Measurements from ENCODE around the gene DENND1C. TPM values are rescaled to one million over a fixed set of nuclear protein-coding genes. Genes with fewer than 3 reads are reported as not detected.
A peak's percentile ranks its signal among the peaks of the same experiment; 100 is the strongest.

The DENND1C gene, protein sequence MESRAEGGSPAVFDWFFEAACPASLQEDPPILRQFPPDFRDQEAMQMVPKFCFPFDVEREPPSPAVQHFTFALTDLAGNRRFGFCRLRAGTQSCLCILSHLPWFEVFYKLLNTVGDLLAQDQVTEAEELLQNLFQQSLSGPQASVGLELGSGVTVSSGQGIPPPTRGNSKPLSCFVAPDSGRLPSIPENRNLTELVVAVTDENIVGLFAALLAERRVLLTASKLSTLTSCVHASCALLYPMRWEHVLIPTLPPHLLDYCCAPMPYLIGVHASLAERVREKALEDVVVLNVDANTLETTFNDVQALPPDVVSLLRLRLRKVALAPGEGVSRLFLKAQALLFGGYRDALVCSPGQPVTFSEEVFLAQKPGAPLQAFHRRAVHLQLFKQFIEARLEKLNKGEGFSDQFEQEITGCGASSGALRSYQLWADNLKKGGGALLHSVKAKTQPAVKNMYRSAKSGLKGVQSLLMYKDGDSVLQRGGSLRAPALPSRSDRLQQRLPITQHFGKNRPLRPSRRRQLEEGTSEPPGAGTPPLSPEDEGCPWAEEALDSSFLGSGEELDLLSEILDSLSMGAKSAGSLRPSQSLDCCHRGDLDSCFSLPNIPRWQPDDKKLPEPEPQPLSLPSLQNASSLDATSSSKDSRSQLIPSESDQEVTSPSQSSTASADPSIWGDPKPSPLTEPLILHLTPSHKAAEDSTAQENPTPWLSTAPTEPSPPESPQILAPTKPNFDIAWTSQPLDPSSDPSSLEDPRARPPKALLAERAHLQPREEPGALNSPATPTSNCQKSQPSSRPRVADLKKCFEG
- total RNA-seq, result 100 to 1,000 TPM; 126 to 130 TPM

DNA sequence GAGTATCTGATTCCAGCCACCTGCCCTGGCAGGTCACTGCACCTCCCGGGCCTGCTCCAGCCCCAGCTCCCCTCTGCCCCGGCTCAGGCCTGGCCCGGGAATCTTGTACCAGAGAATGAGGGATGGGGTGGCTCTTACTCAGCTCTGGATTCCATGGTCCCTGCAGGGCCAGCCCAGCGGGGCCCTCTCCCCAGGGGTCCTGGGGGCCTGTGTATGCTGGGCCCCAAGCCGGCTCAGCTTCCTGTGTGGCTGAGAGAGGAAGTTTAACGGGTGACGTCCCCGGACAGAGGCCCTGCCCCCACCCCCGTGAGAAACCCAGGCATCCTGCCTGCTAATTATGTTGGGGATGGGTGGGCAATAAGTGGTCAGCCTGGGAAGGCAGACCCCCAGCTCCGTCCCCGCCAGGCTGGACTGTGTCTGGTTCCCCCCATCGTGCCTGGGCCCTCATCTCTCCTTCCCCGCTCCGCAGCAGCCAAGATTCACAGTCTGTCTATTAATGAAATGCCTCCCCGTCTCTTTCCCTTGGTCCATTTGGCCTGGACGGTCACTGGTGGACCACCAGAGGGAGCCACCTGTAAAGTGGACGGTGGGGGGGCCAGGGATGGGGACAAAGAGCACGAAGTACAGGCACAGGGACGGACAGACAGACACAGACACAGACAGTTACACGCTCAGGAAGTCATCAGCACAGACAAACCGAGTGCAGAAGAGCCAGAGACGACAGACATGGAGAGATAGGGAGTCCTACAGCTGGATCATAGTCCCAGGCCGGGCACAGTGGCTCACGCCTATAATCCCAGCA, at the start of gene DENND1C:
TSS of gene DENND1C (minus strand) at position 247 of the 802 bp plus-strand sequence. CDS start at position 155, 92 bp downstream.
- POLR2A ChIA-PET, result interaction anchor here (0.6 to 2.3 kb wide), 21 partner anchors 10 to 382 kb away, joined by 3 to 26 read pairs (median 4); partner anchors contain the start of genes ALKBH7, CLPP, CRB3 and KHSRP
- Mint-ChIP-seq H3K4me1 (peaks cover 24% of the 10 kb centered on the region), H3K27me3 (no peaks in the 10 kb centered on the region), H3K9me3 (no peaks in the 10 kb centered on the region), H3K36me3 (peaks cover 12% of the 10 kb centered on the region), H3K27ac (peak within 1 kb of the TSS; percentile 99), H3K4me3 (peak within 1 kb of the TSS; percentile 100)
- DNase-seq (peak; percentile 79), ATAC-seq (ENCODE audit: low read depth) (peak; percentile 91)

DNA sequence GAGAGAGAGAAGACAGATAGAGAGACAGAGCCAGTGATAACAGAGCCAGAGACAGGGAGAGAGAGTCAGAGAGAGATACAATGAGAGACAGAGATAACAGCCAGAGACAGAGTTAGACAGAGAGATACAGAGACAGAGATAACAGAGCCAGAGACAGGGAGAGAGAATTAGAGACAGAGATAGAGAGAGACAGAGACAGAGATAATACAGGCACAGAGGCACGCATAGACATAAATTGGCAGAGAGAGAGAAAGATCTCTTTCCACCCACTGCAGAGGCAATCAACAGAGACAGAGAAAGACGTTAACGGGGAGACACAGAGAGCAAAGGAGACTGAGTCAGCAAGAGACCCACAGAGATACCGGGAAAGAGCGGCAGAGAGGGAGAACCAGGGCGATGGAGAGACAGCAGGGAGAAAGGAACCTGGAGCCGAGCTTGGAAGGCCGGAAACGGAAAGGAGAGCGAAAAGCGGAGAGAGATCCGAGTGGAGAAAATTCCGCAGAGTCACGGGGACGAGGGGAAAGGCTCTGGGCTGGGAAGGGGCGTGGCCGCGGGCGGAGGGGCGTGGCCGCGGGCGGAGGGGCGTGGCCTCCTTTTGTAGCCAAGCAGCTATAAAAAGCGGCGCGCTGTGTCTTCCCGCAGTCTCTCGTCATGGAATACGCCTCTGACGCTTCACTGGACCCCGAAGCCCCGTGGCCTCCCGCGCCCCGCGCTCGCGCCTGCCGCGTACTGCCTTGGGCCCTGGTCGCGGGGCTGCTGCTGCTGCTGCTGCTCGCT, 49.0 kb upstream of the DENND1C start, which contains the start of gene TNFSF9:
TSS of gene TNFSF9 (plus strand) at position 641 of the 777 bp plus-strand sequence. CDS start at position 652, 11 bp downstream.
- peaks cover 49% of the 10 kb centered on the region for H3K27me3 Mint-ChIP-seq
- POLR2A ChIA-PET, result interaction anchor here (0.5 to 1.2 kb wide), 4 partner anchors 9 to 206 kb away, joined by 3 to 7 read pairs (median 4); no protein-coding TSS in a partner anchor
- H3K9me3 Mint-ChIP-seq, result no peaks in the 10 kb centered on the region
- H3K4me1 Mint-ChIP-seq, result peaks cover 41% of the 10 kb centered on the region
- H3K4me3 Mint-ChIP-seq, result peak within 1 kb of the TSS; percentile 87
- peak within 1 kb of the TSS; percentile 73 for H3K27ac Mint-ChIP-seq
- DNase-seq, result peak; percentile 90
- peak; percentile 77 for ATAC-seq (ENCODE audit: low read depth)
- H3K36me3 Mint-ChIP-seq, result peaks cover 4% of the 10 kb centered on the region

DNA sequence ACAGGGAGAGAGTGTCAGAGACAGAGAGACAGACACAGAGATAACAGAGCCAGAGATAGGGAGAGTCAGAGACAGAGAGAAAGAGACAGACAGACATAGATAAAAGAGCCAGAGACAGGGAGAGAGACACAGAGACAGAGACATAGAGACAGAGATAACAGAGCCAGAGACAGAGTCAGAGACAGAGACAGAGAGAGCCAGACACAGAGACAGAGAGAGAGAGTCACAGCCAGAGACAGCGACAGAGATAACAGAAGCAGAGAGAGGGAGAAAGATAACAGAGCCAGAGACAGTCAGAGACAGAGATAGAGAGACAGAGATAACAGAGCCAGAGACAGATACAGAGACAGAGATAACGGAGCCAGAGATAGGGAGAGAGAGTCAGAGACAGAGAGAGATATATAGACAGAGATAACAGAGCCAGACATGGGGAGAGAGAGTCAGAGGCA, 48.4 kb upstream of the DENND1C start:
- Mint-ChIP-seq H3K36me3 (peaks cover 4% of the 10 kb centered on the region), H3K4me1 (peaks cover 38% of the 10 kb centered on the region), H3K9me3 (no peaks in the 10 kb centered on the region), H3K4me3 (peak overlapping the region; percentile 87), H3K27ac (no peak overlapping the region), H3K27me3 (peaks cover 44% of the 10 kb centered on the region)
- POLR2A ChIA-PET, result interaction anchor here (1.2 kb wide), 1 partner anchor 14 kb away, joined by 7 read pairs; no protein-coding TSS in a partner anchor
- DNase-seq, result no peak
- ATAC-seq (ENCODE audit: low read depth), result no peak

DNA sequence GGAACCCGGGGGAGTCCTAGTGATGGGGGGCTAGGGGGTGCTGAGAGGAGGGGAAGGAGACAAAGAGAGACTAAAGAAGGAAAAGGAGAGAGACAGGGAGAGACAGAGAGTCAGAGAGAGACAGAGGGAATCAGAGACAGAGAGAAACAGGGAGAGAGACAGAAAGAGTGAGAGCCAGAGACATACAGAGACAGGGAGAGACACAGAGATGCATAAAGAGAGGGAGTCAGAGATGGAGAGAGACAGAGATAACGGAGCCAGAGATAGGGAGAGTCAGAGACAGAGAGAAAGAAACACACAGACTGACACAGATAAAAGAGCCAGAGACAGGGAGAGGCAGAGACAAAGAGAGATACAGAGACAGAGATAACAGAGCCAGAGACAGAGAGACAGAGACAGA, 47.8 kb upstream of the DENND1C start:
- POLR2A ChIA-PET, result no interaction called here
- no peaks in the 10 kb centered on the region for H3K9me3 Mint-ChIP-seq
- no peak for DNase-seq
- peak overlapping the region; percentile 17 for H3K27ac Mint-ChIP-seq
- ATAC-seq (ENCODE audit: low read depth), result no peak
- no peak overlapping the region for H3K4me3 Mint-ChIP-seq
- peaks cover 4% of the 10 kb centered on the region for H3K36me3 Mint-ChIP-seq
- H3K27me3 Mint-ChIP-seq, result peaks cover 44% of the 10 kb centered on the region
- H3K4me1 Mint-ChIP-seq, result peaks cover 36% of the 10 kb centered on the region

GRCh38 chr19:6528544-6529121, 47.0 kb upstream of the DENND1C start:
- Mint-ChIP-seq H3K27ac (no peak overlapping the region), H3K36me3 (no peaks in the 10 kb centered on the region), H3K27me3 (peaks cover 40% of the 10 kb centered on the region), H3K4me1 (peaks cover 31% of the 10 kb centered on the region), H3K9me3 (no peaks in the 10 kb centered on the region), H3K4me3 (no peak overlapping the region)
- ATAC-seq (ENCODE audit: low read depth) (no peak), DNase-seq (no peak)
- POLR2A ChIA-PET, result no interaction called here

DNA sequence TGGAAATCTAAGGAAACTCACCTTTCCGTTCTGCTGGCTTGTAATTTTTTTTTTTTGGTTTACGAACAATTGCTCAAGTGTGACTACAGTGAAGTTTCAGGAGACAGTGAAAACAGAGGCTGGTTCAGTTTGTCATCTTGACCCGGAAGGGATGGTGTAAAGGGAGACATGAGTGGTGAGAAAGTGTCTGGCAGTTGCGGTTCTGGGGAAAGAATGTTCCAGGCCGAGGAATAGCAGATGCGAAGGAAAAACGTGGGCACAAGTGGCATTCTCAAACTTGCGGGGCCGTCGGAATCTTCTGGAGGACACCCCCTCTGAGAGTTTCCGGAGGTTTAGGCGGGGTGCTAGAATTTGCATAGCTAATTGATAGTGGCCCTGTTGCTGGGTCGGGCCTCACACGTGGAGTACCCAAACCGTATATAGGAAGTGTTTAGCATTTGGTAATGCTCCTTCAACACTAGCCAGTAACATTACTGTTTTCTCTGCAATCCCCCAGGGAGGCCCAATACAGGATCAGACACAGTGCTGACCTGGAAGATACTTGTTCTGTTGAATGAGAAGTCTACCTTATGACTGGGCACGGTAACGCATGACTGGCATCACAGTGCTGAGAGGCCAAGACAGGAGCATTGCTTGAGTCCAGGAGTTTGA, 46.4 kb upstream of the DENND1C start:
- ATAC-seq (ENCODE audit: low read depth) (no peak), DNase-seq (no peak)
- Mint-ChIP-seq H3K4me1 (peaks cover 31% of the 10 kb centered on the region), H3K27ac (no peak overlapping the region), H3K36me3 (no peaks in the 10 kb centered on the region), H3K4me3 (no peak overlapping the region), H3K27me3 (peaks cover 39% of the 10 kb centered on the region), H3K9me3 (no peaks in the 10 kb centered on the region)
- POLR2A ChIA-PET, result no interaction called here

DNA sequence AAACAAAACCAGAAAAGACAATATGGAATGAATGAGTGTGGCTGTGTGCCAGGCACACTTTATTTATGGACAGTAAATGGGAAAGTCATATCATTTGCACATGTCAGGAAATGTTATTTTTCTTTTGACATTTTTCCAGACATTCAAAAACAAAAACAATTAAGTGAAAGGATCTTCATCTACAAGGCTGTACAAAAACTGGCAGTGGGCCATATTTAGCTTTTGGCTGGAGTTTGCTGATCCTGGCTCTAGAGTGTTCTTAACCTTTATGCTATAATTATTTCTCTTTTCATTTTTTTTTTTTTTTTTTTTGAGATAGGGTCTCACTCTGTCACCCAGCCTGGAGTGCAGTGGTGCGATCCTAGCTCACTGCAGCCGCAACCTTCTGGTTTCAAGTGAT, 42.7 kb upstream of the DENND1C start:
- Mint-ChIP-seq H3K36me3 (no peaks in the 10 kb centered on the region), H3K4me1 (peaks cover 14% of the 10 kb centered on the region), H3K27ac (no peak overlapping the region), H3K27me3 (peaks cover 7% of the 10 kb centered on the region), H3K9me3 (no peaks in the 10 kb centered on the region), H3K4me3 (no peak overlapping the region)
- ATAC-seq (ENCODE audit: low read depth) (no peak), DNase-seq (no peak)
- POLR2A ChIA-PET, result interaction anchor here (0.7 to 1.0 kb wide), 2 partner anchors 10 to 828 kb away, joined by 3 to 4 read pairs; no protein-coding TSS in a partner anchor

- Mint-ChIP-seq H3K4me3 (no peak overlapping the region), H3K27me3 (peaks cover 1% of the 10 kb centered on the region), H3K9me3 (no peaks in the 10 kb centered on the region), H3K4me1 (peaks cover 24% of the 10 kb centered on the region), H3K36me3 (no peaks in the 10 kb centered on the region), H3K27ac (no peak overlapping the region)
- DNase-seq (no peak), ATAC-seq (ENCODE audit: low read depth) (no peak)
- POLR2A ChIA-PET, result no interaction called here
Observed at GRCh38 chr19:6522712-6523111, 41.1 kb upstream of the DENND1C start.

GRCh38 chr19:6521718-6522646, 40.4 kb upstream of the DENND1C start:
- Mint-ChIP-seq H3K27ac (no peak overlapping the region), H3K36me3 (no peaks in the 10 kb centered on the region), H3K27me3 (no peaks in the 10 kb centered on the region), H3K9me3 (no peaks in the 10 kb centered on the region), H3K4me1 (peaks cover 29% of the 10 kb centered on the region), H3K4me3 (no peak overlapping the region)
- POLR2A ChIA-PET, result interaction anchor here (0.9 kb wide), 1 partner anchor 9 kb away, joined by 3 read pairs; the partner anchor contains the start of gene TNFSF9
- no peak for DNase-seq
- ATAC-seq (ENCODE audit: low read depth), result peak; percentile 46

DNA sequence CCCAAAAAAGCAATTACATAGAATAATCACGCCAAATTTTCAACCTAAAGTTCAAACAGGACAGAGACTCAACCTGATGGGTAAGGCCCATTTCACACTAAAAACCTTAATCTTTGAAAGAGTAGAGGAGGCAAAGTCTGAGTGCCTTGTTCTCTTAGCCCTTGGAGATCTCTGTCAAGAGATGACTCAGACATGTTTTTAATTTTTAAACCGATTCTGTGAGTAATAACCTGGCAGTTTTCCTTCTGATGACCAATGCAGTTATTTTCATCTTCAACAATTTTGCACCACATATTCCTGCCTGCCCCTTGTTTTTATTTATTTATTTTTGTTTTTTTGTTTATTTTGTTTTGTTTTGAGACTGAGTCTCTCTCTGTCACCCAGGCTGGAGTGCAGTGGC, 37.7 kb upstream of the DENND1C start:
- Mint-ChIP-seq H3K27me3 (no peaks in the 10 kb centered on the region), H3K4me3 (peak overlapping the region; percentile 18), H3K36me3 (no peaks in the 10 kb centered on the region), H3K4me1 (peaks cover 36% of the 10 kb centered on the region), H3K27ac (no peak overlapping the region), H3K9me3 (no peaks in the 10 kb centered on the region)
- DNase-seq, result no peak
- POLR2A ChIA-PET, result no interaction called here
- ATAC-seq (ENCODE audit: low read depth), result no peak

Data from activated naive CD8-positive, alpha-beta T cell treated with anti-CD3 and anti-CD28 coated beads, Interleukin-2, amount 10 ng/mL, durations not matched to agents 7 days and 5 days (primary cell).